ENCODE measurements around the gene GPC5.
"Not testable (repeated sequence)": the region's sequence is repeated elsewhere in the genome, so short reads cannot be mapped to it uniquely, and the experiment has no call there.

Gene GPC5

DNA sequence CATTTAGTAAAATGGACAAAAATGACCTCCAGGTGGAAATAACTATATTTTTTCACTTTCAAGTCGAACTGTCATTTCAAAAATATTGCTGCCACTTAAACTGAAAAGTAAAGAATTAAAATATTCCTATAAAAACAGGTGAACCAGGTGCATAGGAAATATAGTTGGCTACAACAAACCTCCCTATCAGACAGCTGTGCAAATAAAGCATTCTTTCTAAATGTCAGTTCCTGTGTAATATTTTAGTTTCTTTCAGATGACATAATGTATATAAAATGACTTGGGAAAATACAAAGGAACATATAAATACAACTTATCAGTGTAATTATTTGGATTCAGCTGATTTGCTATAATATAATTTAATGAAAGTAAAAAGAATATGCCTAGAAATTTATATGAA, 1424.6 kb downstream of the GPC5 start:
- DNase-seq: no peak

DNA sequence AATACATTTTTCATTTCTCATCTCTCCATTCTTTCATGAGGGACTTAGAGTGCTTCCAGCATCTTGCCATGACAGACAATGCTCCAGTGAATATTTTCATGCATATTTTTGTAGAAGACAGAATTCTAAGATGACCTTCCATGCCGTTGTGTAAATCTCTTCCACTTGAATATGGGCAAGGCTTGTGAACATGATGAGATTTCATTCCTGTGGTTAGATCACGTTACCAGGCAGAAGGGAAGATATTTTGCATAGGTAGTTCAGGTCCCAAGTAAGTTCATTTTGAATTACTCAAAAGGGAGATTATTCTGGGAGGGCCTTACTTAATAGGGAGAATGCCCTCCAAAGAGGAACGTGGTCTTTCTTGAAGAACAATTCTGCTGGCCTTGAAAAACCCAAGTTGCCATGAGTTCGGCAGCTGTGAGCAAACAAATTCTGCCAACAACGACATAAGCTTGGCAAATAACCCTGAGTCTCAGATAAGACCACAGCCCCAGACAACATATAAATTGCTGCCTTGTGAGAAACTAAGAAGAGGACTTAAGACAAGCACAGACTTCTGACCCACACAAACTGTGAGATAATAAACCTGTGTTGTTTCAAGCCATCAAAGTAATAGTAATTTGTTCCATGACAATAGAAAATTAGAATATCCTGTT, 1427.6 kb downstream of the GPC5 start:
- DNase-seq: no peak

DNA sequence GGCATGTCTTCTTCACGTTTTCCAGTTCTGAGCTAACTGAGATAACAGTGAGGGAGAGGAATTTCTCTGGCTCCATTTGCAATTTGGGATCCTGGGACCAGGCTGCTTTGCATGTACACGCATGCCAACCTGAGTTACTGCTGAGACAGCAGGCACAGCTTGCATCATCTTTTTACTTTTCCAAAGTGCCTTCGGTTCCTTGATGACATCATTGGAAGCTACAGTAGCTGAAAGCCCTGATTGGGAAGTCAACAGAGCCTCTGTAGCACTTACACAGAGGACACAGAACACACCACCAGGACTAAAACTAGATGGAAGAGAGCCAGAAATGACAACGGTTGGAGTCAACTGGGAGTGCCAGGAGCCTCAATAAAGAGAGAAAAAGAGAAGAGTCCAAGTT, 1429.1 kb downstream of the GPC5 start:
- no peak for DNase-seq

DNA sequence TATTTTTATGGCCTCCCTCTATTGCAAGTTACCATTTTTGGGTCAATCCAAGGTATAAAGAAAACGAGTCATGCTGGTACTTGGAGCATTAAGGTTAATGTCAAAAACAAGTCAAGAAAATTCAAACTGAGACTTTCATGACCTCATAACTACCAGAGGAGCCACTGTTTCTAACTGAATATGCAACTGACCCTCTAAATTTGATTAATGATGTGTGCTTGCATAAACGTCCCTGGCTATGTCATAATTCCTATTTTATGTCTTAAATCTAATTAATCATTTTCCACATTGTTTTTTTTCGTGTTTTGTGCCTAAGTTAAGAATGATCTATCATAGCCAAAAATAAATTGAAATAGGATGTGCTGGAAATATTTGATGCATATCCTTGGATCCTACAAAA, 1431.5 kb downstream of the GPC5 start:
- DNase-seq: no peak

DNA sequence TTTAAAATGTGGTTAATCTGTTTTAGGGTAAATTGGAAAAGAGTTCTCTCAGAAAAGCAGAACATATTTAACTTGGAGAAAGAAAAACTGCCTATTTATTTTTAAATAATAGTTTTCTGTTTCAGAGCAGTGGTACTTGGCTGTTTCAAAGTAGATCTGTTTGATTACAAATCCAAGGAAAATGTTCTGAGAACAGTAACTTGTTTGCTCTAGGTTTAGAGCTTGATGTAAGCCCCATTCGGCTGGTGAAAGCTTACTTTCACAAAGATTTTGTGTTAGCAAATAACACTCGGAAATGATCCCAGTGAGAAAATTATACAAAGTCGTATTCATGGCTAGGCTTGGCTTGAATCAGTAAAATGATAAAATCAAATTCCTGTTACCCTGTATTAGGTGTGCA, 1432.4 kb downstream of the GPC5 start:
- no peak for DNase-seq

DNA sequence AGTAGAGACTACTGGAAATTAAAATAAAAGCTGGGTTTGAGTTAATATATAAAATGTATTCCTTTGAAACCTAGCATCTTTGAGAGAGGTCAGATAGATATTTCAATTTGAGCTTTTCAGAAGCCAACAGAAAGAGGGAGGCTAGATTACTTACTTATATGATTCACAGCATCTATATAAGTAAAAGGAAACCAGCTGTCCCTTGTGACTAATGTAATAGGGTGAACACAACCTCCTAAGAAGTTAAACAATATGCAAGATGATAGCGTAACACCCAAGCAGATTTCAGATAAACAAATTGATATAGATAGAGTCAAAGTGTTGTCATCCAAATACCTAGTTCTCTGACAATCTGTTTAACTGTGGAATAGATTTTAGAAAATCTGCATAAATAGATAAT, 1434.7 kb downstream of the GPC5 start:
- DNase-seq: no peak

DNA sequence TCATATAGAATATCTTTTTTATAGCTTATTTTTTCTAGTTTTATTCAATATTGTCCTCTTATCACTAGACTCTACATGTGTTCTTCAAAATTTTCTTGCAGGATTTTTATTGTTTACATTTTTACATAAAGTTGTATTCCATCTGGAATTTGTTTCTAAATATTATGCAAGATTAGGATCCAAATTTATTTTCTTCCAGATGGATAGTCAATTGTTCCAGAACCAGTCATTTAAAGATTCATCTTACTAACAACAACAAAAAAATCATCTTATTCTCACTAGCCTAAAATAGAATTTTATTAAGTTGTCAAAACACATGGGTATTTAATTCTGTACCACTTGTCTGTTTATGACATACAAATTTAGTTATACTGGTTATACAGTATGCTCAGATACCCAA, 1437.8 kb downstream of the GPC5 start:
- DNase-seq: no peak

DNA sequence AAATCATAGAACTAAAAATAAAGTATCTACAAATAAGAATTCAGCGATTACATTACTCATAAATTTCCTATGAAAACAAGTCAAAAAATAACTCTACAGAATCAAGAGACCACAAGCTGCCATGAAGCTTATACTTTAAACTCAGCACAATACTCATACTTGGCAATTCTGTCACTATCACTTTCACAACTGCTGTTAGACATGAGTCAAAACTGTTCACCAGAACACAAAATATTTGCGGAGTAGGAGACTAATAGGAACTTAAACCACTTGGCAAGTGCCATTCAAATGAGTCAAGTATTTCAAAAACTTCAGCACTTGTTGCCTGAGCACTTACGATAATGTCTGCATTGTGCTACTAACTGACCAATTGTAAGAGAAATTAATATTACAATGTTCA, 1440.4 kb downstream of the GPC5 start:
- DNase-seq: no peak

DNA sequence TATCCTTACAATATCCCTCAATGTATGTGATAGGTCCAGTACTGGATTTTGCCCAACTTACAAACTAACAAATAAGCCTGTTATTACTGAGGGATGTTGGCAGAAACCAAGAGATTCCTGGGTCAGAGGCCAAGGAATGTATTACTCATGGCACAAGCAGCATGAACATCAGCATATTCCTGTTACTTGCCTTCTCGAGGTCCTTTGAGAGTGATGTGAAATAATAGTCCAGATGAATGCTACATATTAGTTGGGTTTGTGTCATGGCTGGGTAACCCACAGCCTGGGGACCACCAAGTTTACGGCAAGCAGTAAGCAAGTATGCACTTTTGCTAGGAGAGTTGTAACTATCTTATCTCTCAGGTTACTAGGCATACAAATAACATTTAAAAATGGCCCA, 1443.7 kb downstream of the GPC5 start:
- DNase-seq: no peak

DNA sequence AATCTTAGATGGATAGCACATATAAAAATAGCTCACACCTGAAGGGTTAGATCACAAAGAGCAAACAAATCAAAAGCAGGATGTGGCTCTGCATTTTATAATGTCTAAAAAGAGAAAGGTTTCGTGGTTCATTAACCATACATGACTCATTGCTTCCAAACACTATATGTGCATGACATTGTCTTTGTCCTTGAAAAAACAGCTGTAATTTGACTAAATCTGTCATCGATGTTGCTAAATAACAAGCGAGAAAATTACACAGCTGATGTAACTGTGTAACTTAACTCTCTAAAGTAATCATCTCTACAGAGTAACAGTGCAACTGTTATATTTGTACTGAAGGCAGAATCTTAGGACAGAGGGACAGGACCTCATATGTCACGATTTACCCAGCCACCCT, 1445.1 kb downstream of the GPC5 start:
- no peak for DNase-seq

DNA sequence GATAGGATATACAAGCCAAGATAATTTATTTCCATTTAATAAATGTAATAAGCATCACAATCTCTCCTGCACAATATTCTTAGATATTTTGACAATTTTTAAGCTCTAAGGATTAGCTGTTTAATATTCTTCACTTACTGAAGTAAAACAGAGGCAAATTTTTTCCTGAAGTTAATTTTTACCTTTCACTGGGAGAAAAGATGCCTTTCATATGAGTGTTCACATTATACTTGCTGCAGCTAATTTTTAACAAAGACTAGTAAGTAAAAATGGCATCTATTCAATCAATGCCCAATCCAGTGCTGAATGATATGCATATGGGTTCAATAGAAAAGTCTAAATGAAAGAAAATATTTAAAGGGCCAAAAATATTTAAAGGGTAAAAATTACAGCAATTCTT, 1451.0 kb downstream of the GPC5 start:
- no peak for DNase-seq

DNA sequence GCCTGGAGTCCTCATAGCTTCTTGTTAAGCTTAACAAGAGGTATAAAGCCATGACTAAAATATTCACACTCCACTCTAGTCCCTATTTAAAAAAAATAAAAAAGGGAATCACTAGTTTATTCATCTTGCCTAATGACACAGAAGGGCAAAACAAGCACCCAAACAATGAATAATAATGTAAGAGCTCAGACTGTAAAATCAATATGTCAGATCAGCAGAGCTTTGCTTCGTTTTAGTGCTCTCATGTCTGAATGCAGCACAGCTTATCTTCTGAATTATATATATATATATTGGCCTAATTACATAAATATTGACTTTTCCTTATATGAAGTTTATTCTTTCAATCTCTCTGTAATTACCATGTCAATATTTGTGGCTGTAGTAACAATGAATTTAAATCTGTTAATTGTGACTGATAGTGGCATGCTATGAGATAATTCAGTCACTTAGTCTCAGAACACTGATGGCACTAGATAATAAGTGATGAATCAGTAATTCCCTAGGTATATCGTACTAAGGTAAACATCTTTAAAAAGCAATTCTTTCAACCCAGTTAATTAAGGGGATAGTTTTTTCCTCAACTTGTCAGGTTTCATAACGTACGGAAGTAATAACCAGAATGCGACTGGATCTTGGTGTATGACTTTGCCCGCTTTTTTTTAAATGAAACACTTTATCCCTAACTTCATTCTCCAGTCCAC, 1466.3 kb downstream of the GPC5 start:
- DNase-seq: no peak

DNA sequence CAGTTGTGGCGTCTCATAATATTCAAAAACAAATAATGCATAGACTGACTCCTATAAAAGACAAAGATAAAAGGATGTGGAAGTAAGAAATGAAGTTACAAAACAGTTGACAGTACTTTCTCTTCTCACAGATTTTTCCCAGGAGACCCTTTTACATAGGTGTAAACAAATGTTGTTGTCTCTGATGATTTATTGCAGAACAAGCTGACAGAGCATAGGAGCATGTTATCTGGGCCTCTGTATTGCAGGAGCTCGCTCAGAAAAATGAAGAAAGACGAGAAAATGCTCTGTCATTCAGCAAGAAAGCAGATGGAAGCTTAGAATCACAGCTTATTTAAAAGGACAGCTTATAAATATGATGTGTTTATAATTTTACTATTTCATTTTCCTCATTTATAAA, 1474.6 kb downstream of the GPC5 start:
- DNase-seq: no peak

DNA sequence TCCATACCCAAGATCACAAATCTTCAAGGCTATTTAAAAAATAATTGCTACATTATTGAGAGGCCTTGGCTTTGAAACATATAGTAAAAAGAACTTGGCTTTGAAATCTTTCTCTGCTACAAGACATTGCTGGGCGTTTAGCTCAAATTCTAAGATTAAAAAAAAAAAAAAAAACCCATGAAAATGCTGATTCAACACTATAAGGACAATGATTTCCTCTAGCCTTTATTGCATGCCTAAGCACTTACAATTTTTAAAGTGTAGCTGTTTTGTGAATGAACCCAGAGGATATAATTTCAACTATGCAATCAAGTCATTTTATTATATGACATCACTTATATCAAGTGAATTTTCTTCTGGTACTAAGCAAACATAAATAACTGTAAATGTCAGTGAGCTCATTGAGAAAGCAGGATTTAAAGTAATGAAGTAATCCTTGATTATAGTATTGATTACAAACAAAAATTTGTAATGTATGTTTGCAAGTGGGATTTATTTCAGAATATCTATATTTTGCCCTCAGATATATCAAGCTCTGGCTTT, 1488.2 kb downstream of the GPC5 start:
- DNase-seq: no peak

DNA sequence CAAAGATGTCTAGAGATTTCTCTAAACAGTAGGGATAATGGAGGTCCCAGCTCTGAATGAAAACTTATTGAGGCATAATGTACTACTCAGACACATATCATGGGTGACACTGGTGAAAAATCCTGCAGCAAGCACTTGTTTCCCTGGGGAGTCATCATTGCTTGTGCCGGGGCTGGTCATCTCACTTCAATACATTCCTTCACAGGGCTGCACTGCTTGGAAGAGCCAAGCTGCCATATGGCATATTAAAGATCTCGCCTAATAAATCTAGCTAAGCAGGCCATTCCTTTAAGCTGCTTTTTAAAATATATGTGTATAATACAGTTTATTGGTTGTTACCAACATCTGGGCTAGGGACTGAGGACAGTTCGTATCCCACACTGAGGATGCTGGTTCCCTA, 1496.0 kb downstream of the GPC5 start:
- no peak for DNase-seq

DNA sequence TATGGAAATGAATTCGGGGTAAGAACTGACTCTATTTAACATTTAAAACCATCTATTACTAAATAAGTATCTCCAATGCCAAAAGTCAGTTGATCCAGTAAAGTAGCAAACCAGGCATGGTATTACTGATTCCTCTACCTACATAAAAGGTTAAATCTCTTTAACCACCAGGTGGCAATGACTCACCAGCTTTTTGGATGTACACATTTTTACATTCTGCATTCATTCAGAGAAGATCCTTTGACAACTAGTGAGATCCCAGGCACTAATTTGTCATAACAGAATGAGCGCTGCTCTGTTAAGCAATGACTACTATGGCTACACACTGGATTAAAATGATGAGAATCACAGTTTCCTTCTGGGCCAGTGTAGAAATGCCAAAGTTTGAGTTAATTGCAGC, 1498.4 kb downstream of the GPC5 start:
- DNase-seq: no peak

DNA sequence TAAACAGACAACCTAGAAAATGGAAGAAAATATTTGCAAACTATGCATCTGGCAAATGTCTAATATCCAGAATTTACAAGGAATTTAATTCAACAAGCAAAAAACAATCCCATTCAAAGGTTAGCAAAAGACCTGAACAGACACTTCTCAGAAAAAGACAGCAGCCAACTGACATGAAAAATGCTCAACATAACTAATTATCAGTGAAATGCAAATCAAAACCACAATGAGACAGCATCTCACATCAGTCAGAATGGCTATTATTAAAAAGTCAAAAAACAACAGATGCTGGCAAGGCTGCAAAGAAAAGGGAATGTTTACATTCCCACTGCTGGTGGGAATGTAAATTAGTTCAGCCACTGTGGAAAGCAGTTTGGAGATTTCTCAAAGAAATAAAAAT, 1500.5 kb downstream of the GPC5 start:
- not testable (repeated sequence) for DNase-seq

DNA sequence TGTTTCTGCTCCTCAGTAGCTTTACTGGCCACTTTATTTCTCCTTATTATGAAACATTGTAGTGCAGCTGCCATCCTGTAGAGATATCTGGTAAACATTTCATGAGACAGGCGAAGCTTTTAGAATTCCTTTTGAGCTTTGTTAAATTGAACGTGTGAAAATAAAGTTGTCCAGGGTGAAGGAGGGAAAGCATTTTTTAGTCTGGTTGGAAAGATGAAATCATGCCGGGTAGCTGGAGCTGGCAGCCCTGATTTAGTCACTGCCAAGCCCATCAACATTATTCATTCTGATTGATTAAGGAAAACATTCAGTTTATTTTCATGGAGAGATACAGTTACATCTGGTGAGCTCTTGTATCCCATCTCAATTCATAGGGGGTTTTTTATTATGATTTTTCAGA, 1502.0 kb downstream of the GPC5 start:
- DNase-seq: no peak

DNA sequence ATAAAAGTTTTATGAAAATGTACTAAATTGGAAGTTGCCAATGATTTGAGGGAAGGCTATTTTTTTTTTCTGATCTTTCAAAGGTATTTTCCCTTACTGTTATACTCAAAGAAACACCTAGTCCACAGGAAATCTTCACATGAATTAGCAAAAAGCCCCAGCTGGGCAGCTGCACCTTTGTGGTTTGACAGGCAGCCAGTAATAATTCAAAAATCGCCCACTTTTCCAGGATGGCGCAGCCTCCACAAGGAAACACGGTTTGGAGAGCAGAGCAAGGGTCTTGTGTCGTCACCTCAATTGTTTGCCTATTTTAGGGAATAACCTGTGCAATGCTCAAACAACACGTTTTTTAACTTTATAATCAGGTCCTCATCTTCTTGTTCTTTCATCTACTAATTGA, 1503.3 kb downstream of the GPC5 start:
- DNase-seq: no peak

DNA sequence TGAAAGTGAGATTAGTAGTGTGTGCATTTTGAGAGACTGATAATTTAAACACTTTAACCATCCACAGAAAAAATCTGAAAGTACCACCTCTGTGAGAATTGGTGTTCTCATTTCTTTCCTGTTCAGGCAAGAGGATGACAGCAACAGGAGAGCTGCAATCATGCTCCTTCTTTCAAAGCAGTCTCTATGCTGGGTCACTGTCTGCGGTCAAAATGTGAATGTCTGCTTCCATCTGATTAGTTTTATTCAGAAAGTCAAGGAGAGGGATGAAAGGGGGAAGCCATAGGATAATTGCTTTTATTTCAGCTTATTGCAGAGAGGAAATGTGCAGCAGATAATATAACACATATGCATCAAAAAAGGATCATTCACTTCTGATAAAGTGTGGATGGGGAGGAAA, 1514.2 kb downstream of the GPC5 start:
- no peak for DNase-seq

DNA sequence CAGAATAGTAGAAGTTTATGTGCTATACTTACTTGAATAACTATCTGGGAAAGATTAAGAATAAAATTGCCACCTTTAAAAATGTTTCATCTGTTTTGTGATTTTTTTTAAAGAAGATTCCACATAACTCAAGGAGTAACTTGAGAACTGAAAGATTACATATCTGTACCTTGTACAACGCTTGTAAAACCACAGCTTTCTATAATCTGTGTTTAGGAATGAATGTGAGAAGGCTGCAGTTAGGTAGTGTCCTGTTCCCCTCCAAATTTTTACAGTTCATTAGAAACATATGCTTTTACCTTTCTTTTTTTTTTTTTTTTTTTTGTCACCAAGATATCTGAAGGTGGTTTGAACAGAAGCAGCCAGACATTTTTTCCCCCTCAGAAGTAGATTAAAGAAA, 1515.4 kb downstream of the GPC5 start:
- no peak for DNase-seq

Data from CD4-positive, alpha-beta T cell treated with Interleukin-1 beta for 1 hour (primary cell).